ENCODE measurements around the gene SETD6. TPM values are rescaled to one million over a fixed set of nuclear protein-coding genes. Genes with fewer than 3 reads are reported as not detected.

The SETD6 gene
- 18.3 and 25.0 TPM in 2 replicates for total RNA-seq

- peak; percentile 6 for TF ChIP-seq CTCF (conservative IDR thresholded peaks at IDR 0.05; ENCODE audit: low read depth, low read length)
- H3K4me3 ChIP-seq (ENCODE audit: low read depth, low read length) = peak within 1 kb of the TSS; percentile 93
- DNase-seq (ENCODE audit: low read depth) = peak; percentile 42
Measured at GRCh38 chr16:58515125-58515870, at the start of gene SETD6. TSS of gene SETD6 (plus strand) at chr16:58515517. CDS start at chr16:58515538, 21 bp downstream.

- no peak overlapping the region for H3K4me3 ChIP-seq (ENCODE audit: low read depth, low read length)
- TF ChIP-seq CTCF (conservative IDR thresholded peaks at IDR 0.05; ENCODE audit: low read depth, low read length) = no peak
- no peak for DNase-seq (ENCODE audit: low read depth)
Measured at GRCh38 chr16:58465817-58466216, 49.5 kb upstream of the SETD6 start.

- TF ChIP-seq CTCF (conservative IDR thresholded peaks at IDR 0.05; ENCODE audit: low read depth, low read length) = no peak
- no peak overlapping the region for H3K4me3 ChIP-seq (ENCODE audit: low read depth, low read length)
- no peak for DNase-seq (ENCODE audit: low read depth)
Measured at GRCh38 chr16:58466396-58466795, 48.9 kb upstream of the SETD6 start.

GRCh38 chr16:58467905-58468304, 47.4 kb upstream of the SETD6 start:
- no peak for TF ChIP-seq CTCF (conservative IDR thresholded peaks at IDR 0.05; ENCODE audit: low read depth, low read length)
- H3K4me3 ChIP-seq (ENCODE audit: low read depth, low read length) = no peak overlapping the region
- DNase-seq (ENCODE audit: low read depth) = no peak

- no peak for TF ChIP-seq CTCF (conservative IDR thresholded peaks at IDR 0.05; ENCODE audit: low read depth, low read length)
- no peak overlapping the region for H3K4me3 ChIP-seq (ENCODE audit: low read depth, low read length)
- DNase-seq (ENCODE audit: low read depth) = no peak
Measured at GRCh38 chr16:58471209-58471975, 43.9 kb upstream of the SETD6 start.

- TF ChIP-seq CTCF (conservative IDR thresholded peaks at IDR 0.05; ENCODE audit: low read depth, low read length) = no peak
- no peak for DNase-seq (ENCODE audit: low read depth)
- no peak overlapping the region for H3K4me3 ChIP-seq (ENCODE audit: low read depth, low read length)
Measured at GRCh38 chr16:58472266-58472665, 43.1 kb upstream of the SETD6 start.

Data from epithelial cell of proximal tubule (primary cell).